GM21825 (cell line): Measurements from ENCODE around the gene RBM4B.

ENCODE experiments used
- ATAC-seq: cut with Tn5 transposase; IDR thresholded peaks from one replicate; pipeline ENCODE4 v1.9.1; 2021; ENCODE audit warnings: mild to moderate bottlenecking, moderate library complexity; ENCODE audit not compliant: unreplicated experiment

RBM4B gene

DNA sequence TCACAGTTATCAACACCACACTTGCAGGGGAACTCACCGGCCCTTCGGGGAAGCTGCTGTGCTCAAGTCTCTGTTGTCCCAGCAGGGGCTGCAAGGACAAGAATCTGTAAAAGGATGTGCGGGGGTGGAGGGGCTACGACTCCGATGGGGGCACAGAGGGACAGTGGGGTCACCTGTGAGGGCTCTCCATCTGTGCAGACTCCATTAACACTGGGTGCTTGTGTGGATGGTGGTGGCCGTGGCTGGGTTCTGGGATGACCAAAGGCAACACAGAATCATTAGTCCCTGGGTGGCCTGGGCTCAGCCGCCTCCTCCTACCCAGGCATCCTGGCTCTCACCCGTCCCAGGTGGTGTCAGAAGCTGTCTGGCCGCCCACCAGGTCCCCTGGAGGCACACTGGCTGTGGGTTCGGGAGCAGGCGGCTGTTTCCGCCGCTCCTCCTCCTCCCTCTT, 10.2 kb upstream of the RBM4B start:
- no peak for ATAC-seq

- ATAC-seq: no peak
These were observed 9.4 kb upstream of the RBM4B start for GRCh38 chr11:66686801-66687750.

DNA sequence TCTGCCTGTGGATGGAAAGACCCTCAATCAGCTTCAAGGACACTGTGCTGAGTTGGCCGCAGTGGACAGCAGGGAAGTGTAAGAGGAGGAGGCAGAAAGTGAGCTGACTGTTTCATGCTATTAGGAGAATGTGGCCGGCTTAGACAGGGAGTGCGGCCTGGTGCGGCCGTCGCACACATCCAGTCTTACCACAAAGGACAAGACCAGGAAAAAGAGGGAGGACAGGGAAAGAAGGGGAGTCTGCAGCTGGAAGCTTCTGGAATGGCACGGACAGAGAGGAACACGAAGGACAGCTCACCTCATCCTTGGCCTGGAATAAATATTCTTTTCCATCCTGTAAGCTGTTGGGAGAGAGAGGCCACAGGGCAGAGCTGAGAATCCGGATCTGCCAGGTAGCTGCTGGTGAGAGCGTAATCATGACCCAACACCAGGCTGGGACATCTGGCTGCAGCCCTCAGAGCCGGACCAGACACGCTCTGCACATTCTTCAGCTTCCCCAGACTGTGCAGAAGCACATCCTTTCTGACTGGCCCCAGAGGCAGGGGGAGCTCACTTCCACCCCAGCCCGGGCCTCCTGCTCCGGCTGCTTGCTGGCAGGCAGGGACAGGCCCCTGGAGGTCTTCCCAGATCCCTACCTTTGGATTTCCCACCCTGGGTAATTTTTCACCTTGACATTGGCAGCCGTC, 8.6 kb upstream of the RBM4B start:
- no peak for ATAC-seq

GRCh38 chr11:66685276-66686099, 7.8 kb upstream of the RBM4B start:
- no peak for ATAC-seq

DNA sequence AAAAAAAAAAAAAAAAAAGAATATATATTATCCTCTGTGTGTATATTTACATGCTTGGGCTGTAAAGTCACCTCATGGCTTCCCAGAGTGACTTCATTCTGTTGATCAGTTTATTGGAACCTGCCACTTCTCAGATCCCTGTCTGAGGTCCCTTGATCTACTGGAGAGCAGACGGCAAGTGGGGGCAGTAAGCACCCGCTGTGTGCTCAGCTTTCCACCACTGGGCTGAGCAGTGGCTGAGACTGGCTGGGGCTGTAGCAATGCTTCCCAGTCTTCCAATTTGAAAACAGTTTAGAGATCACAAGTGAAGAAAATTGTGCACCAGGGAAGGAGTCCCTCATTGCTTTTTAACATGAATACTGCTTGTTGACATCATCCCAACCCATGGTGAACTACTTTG, 6.9 kb upstream of the RBM4B start:
- ATAC-seq: no peak

DNA sequence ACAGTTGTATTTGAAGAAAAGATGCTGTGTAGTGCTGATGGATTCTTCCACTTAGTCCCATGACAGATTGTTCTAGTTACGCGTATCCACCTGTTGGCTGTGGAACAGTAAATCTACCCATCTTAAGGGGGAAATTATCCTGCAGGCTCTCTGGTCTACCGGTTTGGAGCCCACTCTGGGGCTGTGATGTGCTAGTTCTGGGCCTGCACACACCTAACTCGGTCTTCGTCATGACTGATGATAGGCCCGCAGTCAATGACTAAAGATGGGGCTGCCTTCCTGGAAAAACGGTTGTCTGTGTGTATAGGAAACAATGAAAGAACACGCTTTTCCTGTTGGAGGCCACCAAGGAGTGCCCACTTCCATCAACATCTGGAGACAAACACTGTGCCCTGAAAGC, 6.2 kb upstream of the RBM4B start:
- ATAC-seq: no peak

GRCh38 chr11:66680966-66681645, 3.4 kb upstream of the RBM4B start:
- no peak for ATAC-seq

DNA sequence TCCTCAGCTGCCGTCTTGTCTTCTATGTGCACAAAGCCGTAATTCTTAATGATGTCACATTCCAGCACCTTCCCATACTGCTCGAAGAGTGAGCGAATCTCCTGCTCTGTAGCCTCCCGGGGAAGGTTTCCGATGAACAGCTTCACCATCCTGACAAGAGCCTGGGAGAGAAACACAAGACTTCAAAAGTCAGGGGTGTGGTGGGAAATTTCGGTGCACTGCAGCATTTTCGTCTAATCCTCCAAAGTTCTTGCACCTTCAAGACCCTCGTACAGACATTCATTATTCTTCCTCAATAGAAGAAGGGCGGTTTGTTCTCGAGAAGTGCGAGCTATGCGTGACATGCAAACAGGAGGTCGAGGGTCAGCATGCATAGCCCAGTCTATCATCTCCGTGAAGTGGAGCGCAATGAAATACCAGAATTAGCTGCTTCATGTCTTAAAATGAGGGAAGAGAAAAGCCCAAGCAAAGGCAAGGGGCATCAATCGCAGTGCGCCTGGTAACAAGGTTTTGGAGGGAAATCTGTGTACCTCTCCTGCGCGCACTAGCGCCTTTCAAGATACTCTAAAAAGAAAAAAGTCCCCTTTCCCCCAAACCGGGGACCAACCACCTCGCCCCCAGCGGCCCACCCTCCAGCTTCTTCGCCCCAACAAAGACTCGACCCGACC, 622 bp downstream of the RBM4B start:
- ATAC-seq: no peak

- ATAC-seq: no peak
These were observed 1.3 kb downstream of the RBM4B start for GRCh38 chr11:66676282-66676919.

GRCh38 chr11:66674964-66675602, 2.6 kb downstream of the RBM4B start:
- no peak for ATAC-seq

GRCh38 chr11:66670816-66671215, 6.9 kb downstream of the RBM4B start:
- no peak for ATAC-seq

DNA sequence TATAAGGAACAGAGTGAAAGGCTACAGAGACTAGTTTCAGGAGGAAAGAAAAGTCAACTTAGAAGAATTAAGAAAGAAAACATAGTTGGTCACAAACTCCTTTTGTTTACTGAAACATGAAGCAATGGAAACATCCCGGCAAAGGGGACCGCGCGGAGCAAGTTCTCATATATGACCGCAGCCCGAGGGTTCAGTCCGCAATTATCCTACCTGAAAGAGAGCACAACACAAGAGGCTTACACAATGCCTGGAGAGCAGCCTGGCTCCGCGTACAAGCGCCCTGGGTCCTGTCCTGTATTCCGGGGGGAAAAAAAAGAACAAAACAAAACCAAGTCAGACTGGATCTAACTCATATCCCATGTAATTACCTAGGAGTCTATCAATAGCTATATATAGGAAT, 12.3 kb downstream of the RBM4B start:
- no peak for ATAC-seq

DNA sequence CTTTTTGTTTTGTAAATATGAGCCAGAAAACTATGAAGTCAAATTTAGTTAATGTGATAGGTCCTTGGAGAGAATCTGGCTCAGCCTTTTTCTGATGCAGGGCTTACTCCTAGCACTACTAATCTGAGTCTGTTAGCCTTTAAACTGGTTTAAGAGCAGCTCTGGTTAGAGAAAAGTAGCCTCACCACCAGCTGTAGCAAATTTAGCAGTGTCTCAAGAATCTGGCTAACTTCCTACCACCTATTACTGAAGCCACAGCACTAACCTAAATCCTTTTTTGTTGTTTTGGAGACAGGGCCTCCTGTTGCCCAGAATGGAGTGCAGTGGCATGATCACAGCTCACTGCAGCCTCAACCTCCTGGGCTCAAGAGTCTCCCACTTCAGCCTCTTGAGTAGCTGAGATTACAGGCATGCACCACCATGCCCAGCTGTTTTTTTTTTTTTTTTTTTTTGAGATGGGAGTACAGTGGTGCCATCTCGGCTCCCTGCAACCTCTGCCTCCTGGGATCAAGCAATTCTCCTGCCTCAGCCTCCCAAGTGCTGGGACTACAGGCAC, 13.9 kb downstream of the RBM4B start:
- ATAC-seq: no peak

- ATAC-seq: no peak
These were observed 17.9 kb downstream of the RBM4B start for GRCh38 chr11:66659763-66660162.

- ATAC-seq: no peak
These were observed 24.6 kb downstream of the RBM4B start for GRCh38 chr11:66653123-66653522.

GRCh38 chr11:66652651-66653050, 25.0 kb downstream of the RBM4B start:
- ATAC-seq: no peak

DNA sequence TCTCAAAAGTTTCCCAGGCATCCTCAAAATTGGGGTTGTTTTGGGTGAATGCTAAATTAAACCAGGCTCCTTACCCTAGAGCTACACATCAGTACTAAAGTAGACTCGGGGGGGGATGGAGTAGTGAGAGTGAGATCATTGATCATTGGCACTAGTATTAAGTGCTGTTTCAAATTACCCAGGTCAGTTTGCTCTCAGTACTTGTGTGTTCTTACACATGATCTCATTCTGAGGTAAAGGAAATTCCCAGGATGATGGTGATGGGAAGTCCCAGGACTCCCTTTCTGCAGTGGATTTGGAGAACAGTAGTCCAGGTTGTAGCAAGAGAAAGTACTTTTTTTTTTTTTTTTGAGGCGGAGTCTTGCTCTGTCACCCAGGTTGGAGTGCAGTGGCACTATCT, 26.7 kb downstream of the RBM4B start:
- ATAC-seq: no peak

- ATAC-seq: no peak
These were observed 27.8 kb downstream of the RBM4B start for GRCh38 chr11:66649903-66650302.

DNA sequence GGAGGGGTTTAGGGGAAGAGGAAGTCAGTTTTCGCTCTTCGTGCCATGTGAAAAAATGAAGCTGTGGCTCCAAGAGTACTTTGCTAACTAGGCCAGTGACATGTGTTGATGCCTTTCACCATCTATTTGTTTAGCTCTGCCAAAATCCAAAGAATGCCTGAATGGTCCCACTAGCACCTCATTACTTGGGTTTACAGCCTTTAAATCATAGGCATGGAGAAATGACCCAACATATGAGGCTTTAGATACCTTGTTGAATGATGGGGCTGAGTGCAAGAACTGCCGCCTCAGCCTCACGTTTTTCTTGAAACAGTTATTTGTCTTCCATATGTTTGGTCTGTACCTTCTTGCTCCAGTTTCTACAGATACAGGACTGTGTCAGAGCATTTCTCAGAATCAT, 30.9 kb downstream of the RBM4B start:
- no peak for ATAC-seq
